HG02943 (cell line): ENCODE results near the gene GBE1.

Experiments
- ATAC-seq: cut with Tn5 transposase; IDR thresholded peaks from one replicate; pipeline ENCODE4 v1.9.1; 2021; ENCODE audit warnings: mild to moderate bottlenecking, low read depth, moderate library complexity; ENCODE audit not compliant: unreplicated experiment

Gene GBE1

DNA sequence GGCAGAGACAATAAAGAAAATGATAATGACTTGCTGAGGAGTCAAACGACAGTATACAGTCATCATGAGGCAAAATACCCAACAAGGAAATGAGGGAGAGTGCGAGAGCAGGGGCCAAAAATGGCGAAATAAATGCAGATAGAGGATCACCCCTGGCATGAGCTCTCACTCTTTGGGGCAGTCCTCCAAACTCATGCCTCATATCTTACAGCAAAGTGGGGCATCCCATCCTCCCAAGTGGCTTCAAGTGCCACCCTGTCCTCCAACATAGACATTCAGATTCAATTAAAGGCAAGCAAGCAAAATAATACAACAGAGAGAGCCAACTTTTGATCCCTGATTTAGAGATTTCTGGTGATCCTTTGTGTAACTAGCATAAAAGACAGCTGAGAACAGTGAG is 278.4 kb downstream of the GBE1 start:
- ATAC-seq: no peak

GRCh38 chr3:81477740-81478139 is 283.7 kb downstream of the GBE1 start:
- ATAC-seq: no peak

GRCh38 chr3:81476692-81477091 is 284.8 kb downstream of the GBE1 start:
- no peak for ATAC-seq

- ATAC-seq: no peak
Observed at GRCh38 chr3:81472600-81473362, 288.7 kb downstream of the GBE1 start.

GRCh38 chr3:81470524-81471278 is 290.7 kb downstream of the GBE1 start:
- ATAC-seq: no peak

- ATAC-seq: no peak
Observed at GRCh38 chr3:81468391-81468790, 293.1 kb downstream of the GBE1 start.

DNA sequence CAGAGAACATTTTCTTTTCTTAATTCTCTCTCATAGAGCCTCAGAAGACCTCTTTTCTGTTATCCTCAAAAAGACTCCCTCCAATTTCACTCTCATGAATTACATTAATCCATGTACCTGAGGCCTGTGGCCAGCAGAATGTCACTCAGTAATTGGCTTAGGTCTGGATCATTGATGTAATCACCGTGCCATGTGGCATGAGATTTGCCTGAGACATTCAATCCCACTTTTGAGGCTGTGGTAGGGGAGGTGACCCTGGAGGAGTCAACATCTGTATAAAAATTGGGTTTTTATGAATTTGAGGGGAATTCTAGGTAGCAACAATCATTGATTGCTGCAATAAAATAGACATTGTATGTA is 295.3 kb downstream of the GBE1 start:
- no peak for ATAC-seq

GRCh38 chr3:81465510-81466200 is 295.8 kb downstream of the GBE1 start:
- no peak for ATAC-seq

GRCh38 chr3:81463781-81464180 is 297.7 kb downstream of the GBE1 start:
- no peak for ATAC-seq

- ATAC-seq: no peak
Observed at GRCh38 chr3:81462921-81463320, 298.5 kb downstream of the GBE1 start.

GRCh38 chr3:81459733-81460132 is 301.7 kb downstream of the GBE1 start:
- no peak for ATAC-seq

- ATAC-seq: no peak
Observed at GRCh38 chr3:81452418-81452817, 309.0 kb downstream of the GBE1 start.

DNA sequence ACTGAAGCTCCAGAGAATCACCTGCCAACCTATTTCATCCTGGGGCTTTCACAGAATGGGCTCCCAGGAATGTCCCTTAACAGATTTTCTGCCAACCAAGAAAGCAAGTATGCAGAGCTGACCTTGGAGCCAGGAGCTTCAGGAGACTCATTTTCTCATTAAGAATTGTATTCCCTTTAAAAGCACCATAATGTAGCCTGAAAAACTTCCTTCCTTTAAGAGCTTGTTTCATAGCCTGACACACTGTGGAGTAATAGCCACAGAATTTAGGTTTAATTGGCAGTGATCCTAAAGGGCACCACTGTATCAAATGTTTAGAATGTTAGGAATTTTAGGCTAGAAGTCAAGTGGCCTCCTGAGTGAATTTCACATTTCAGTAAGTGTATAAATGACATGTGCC is 309.8 kb downstream of the GBE1 start:
- no peak for ATAC-seq

- ATAC-seq: no peak
Observed at GRCh38 chr3:81451140-81451539, 310.3 kb downstream of the GBE1 start.

- no peak for ATAC-seq
Observed at GRCh38 chr3:81446806-81447205, 314.6 kb downstream of the GBE1 start.

GRCh38 chr3:81445712-81446111 is 315.7 kb downstream of the GBE1 start:
- ATAC-seq: no peak

DNA sequence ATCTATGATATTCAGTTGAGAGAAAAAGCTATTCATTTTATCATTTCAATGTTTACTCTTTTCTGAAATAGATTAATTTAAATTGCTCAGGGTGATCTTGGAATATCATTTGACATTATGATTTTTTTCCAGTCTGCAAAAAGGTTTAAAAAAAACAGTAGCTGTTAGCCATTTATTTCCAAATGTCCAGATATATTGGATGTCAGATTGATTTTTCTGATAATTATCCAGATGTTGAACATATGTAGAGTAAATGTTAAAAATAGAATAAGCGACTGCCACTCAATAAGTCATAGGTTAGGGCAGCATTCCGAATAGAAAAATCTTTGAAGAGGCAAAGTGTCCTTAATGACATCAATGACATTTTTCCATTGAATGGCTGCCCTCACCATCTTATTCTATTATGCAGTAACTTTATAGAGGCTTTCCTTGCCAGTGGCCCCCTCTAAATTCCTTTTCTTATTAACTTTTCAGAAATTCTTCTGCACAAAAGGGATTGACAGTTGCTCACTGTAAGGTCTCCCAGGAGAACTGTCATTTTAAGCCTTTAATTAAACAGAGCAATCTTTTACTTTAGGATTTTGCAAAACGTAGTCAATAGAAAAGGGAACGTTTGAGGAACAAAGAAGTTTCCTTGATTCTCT is 316.5 kb downstream of the GBE1 start:
- ATAC-seq: no peak

GRCh38 chr3:81443958-81444357 is 317.5 kb downstream of the GBE1 start:
- ATAC-seq: no peak

- no peak for ATAC-seq
Observed at GRCh38 chr3:81443457-81443782, 318.0 kb downstream of the GBE1 start.

GRCh38 chr3:81442758-81443456 is 318.5 kb downstream of the GBE1 start:
- ATAC-seq: no peak

GRCh38 chr3:81440661-81441060 is 320.8 kb downstream of the GBE1 start:
- ATAC-seq: no peak
